Activated CD4-positive, alpha-beta T cell treated with anti-CD3 and anti-CD28 coated beads, Interleukin-2, Interleukin-4, amounts not matched to agents 100 ng/mL and 50 ng/mL, durations not matched to agents 16 hours and 8 hours (primary cell): ENCODE data around the gene CCDC194.
A peak's percentile ranks its signal among the peaks of the same experiment; 100 is the strongest.
"Not testable (repeated sequence)": the region's sequence is repeated elsewhere in the genome, so short reads cannot be mapped to it uniquely, and the experiment has no call there.

ENCODE experiments used
- DNase-seq: peaks from one replicate; pipeline ENCODE4 v3.0.0-alpha.2; 2020; ENCODE audit warnings: low spot score

CCDC194 gene

GRCh38 chr19:17370026-17370587 is 23.9 kb downstream of the CCDC194 start:
- no peak for DNase-seq

- no peak for DNase-seq
Observed at GRCh38 chr19:17365361-17365760, 28.6 kb downstream of the CCDC194 start.

- DNase-seq = not testable (repeated sequence)
Observed at GRCh38 chr19:17363852-17364605, 30.0 kb downstream of the CCDC194 start.

GRCh38 chr19:17359905-17360800 is 33.8 kb downstream of the CCDC194 start:
- no peak for DNase-seq

GRCh38 chr19:17358395-17358794 is 35.6 kb downstream of the CCDC194 start:
- no peak for DNase-seq

GRCh38 chr19:17357724-17358123 is 36.3 kb downstream of the CCDC194 start:
- no peak for DNase-seq

- no peak for DNase-seq
Observed at GRCh38 chr19:17357078-17357666, 36.8 kb downstream of the CCDC194 start.

GRCh38 chr19:17353386-17353785 is 40.6 kb downstream of the CCDC194 start:
- DNase-seq = no peak

- DNase-seq = no peak
Observed at GRCh38 chr19:17352608-17353280, 41.3 kb downstream of the CCDC194 start.

- no peak for DNase-seq
Observed at GRCh38 chr19:17351815-17352435, 42.1 kb downstream of the CCDC194 start.

GRCh38 chr19:17348700-17349099 is 45.3 kb downstream of the CCDC194 start:
- DNase-seq = no peak

- DNase-seq = no peak
Observed at GRCh38 chr19:17347877-17348276, 46.1 kb downstream of the CCDC194 start.

GRCh38 chr19:17347361-17347760 is 46.6 kb downstream of the CCDC194 start:
- no peak for DNase-seq

GRCh38 chr19:17346109-17346671 is 47.8 kb downstream of the CCDC194 start:
- peak; percentile 84 for DNase-seq

- no peak for DNase-seq
Observed at GRCh38 chr19:17341845-17342244, 52.2 kb downstream of the CCDC194 start.

- no peak for DNase-seq
Observed at GRCh38 chr19:17341386-17341785, 52.6 kb downstream of the CCDC194 start.

GRCh38 chr19:17340871-17341357 is 53.1 kb downstream of the CCDC194 start:
- DNase-seq = no peak
